Measurements from ENCODE around the gene UCK2. TPM values are rescaled to one million over a fixed set of nuclear protein-coding genes. Genes with fewer than 3 reads are reported as not detected.

Gene UCK2
- total and polyA plus RNA-seq, 10 of the 15 experiments (the other 5 are each of a cell fraction or from before 2014, with no cell fraction given), result 55.3 to 106 (median 84.9) TPM

GRCh38 chr1:165880993-165881392, 53.6 kb downstream of the UCK2 start (continued):
- TF ChIP-seq PBX3 (IDR thresholded peaks at IDR 0.05; ENCODE audit: insufficient replicate concordance, low read depth, low read length) (no peak), SIN3A (IDR thresholded peaks at IDR 0.05; ENCODE audit: low read depth, low read length) (no peak), CREM (IDR thresholded peaks at IDR 0.05; ENCODE audit: low read depth) (no peak), KAT2A (conservative IDR thresholded peaks at IDR 0.05; ENCODE audit: control insufficient read depth, low read depth, low read length) (no peak), BRCA1 (IDR thresholded peaks at IDR 0.05; ENCODE audit: low read depth, low read length) (no peak), HDAC2 (IDR thresholded peaks at IDR 0.05) (no peak), ZSCAN29 (IDR thresholded peaks at IDR 0.05) (no peak), ZBTB4 (CRISPR knock-in tag; IDR thresholded peaks at IDR 0.05) (no peak), ZNF384 (IDR thresholded peaks at IDR 0.05; ENCODE audit: borderline replicate concordance, low read depth, low read length) (0 out of 2 replicates have a peak, but pooled peaks have one; percentile 26), ELK1 (IDR thresholded peaks at IDR 0.05; ENCODE audit: low read depth, low read length) (no peak), NR2C1 (IDR thresholded peaks at IDR 0.05) (no peak), RAD51 (IDR thresholded peaks at IDR 0.05) (no peak)
